HG02759 (cell line): ENCODE measurements around the gene TANK.
"Not testable (repeated sequence)": the region's sequence is repeated elsewhere in the genome, so short reads cannot be mapped to it uniquely, and the experiment has no call there.

Source experiments
- ATAC-seq: cut with Tn5 transposase; IDR thresholded peaks from one replicate; pipeline ENCODE4 v1.9.1; 2021; ENCODE audit warnings: mild to moderate bottlenecking, moderate library complexity; ENCODE audit not compliant: unreplicated experiment

Gene TANK

DNA sequence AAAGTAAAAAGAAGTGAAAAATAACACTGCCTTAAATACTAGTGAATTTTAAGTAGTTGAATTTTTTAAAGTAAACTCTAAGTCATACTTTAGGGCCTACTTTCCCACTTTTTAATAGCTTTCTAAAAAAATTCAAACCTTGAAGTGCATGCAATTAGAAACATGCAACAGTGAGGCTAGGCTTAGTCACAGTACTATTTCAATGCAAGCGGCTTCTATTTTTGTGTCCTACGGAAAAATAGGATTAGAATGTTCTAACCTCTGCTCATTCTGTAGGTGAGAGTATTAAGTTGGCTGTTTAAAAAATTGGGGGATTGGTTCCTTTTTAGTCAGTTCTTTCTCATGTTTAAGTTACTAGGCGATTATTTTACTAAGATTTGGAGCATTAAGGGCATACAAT is 108.9 kb downstream of the TANK start:
- no peak for ATAC-seq

DNA sequence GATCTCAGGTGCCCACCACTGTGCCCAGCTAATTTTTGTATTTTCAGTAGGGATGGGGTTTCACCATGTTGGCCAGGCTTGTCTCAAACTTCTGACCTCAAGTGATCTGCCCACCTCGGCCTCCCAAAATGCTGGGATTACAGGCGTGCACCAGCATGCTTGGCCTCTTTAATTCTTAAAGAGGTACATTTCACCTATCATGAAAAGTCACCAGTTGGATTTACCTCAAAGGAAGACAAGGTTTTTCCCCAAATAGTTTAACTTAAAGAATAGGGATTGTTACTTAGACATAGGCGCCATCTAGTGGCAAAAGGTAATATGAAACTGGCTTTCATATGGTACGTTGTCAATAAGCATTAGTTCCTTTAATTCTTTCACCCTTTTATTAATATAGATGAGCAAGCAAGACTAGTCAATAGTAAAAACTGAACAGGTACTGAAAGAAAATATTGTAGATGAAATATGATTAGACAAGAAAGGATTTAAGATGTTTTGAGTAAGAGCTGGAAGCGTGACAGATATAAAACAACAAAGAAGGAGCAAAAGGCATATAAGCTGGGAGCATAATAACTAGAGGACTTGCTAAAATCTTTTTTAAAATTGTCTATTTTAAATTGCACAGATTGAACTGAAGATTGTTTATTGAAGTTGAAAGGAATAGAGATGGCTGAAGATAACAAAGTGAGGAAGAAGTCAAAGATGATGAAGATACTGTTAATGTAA is 113.0 kb downstream of the TANK start:
- ATAC-seq = peak; percentile 81

DNA sequence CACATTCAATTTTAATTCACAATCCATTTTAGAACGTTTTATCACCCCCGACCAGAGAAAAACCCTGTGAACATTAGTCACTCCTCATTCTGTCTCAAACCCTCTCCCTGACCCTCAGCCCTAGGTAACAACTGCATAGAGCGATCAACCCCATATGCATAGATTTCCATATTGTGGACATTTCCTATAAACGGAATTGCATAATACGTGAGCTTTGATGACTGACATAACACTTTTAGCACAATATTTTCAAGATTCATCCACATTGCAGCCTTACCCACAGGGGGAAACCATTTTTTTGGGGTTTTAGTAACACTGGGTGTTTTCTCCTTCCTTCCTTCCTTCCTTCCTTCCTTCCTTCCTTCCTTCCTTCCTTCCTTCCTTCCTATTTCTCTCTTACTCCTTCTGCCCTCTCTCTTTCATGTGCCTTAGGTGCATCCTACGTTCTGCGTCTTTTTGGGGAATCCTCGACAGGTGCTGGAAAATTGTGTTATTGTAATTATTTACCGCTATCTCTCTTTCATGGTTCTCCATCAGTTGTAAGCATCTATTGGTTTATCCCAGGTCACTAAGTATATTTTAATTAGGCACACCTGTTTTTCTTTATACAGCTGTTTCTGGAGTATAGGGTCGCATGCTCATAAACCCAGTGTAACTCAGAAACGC is 118.5 kb downstream of the TANK start:
- ATAC-seq = not testable (repeated sequence)

DNA sequence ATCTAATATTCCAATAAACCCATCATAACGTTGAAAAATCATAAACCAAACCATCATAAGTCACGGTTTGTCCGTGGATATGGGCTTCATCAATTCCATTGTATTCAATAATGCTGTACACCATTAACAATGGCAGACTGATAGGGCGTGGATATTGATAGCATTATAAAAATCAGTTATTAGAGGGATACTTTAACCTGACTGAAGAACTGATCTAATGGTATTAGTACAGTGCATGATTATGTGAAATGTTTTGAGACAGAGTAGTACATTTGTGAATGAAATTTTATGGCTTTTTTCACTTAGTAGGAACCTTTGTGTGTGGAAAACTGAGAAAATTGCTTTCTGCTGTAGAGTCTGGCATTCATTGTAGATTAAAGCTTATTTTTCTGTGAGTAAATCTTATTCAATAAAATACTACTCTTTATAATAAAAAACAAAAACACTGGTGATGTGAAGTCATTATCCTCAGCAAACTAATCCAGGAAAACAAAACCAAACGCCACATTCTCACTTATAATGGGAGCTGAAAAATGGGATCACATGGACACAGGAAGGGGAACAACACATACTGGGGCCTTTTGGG is 119.1 kb downstream of the TANK start:
- not testable (repeated sequence) for ATAC-seq

DNA sequence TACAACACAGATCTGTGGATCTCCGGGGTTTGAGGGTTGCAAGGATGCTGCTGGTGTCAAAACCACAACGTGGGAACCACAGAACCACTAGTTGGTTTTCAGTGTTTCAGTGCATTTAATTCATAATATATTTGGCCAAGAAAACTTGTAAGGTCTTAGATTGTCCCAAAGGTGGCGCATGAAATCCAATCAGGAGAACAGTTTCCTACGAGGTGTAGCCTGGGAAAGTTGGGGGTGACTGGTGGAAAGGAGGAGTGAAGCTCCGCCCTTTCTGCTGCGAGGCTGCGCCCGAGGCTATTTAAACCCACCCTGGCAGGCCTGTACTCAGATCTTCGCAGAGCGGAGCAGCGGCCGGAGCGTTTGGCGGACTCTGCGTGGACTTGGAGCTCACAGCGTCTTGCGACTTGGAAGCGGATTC is 120.7 kb downstream of the TANK start:
- not testable (repeated sequence) for ATAC-seq

DNA sequence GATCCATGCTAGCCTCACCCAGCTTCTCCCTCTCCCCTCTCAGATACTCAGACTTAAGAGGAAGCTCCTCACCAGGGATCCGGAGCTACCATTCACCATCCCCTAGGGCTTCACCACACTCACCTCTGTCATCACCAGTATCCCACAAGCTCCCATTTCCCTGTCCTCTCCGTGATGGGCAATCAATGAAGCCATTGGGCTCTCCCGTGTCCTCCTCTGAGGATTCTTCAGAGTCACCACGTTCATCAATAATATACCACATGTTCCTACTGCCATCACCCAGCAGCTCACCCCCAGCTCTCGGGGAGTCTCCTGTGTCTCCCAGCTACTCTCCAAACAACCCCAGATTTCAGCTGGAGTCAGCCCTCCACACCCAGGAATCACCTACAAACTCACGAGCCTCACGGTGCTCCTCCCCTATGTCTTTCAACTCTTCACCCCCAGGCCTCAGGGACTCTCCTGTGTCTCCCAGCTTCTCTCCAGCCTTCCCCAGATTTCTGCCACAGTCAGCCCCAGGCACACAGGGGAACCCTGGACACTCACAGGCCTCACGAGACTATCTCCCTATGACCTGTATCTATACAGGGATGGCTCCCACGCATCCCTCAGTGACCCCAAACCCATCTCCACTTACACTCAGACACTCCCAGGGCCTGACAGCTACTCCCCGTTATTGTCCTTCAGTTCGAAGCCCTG is 121.5 kb downstream of the TANK start:
- not testable (repeated sequence) for ATAC-seq

DNA sequence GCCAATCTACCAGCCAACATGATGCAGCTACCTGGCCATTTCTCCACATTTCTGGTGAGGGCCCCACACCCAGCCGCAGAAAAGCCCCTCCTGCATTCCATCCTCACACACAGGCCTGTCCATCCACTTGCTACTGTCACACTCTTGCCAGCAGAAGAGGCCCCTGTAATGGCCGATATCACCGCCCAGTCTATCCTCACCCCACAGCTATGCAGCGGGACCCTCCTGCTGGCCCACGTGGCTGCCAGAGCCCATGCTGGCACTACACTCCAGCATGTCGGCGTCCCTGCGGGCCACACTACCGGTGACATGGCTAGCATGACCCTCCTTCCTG is 122.0 kb downstream of the TANK start:
- not testable (repeated sequence) for ATAC-seq

DNA sequence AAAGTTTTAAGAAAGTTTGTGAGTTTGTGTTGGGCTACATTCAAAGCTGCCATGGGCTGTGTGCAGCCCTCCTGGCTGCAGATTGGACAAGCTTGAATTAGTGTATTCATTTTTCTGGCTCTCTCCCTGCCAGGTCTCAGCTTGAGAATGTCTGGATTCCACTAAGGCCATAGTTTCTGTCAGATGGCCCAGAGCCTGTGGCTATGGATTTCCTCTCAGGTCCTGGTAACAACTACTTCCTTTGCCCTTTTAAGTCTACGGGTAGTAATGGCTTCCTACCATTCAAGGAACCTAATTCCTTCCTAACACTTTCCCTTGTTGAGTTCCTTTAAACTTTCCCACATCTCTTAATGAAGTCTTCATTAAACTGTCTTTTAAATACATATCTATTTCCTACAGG is 123.7 kb downstream of the TANK start:
- no peak for ATAC-seq
